Retinal pigment epithelial cell (primary cell): ENCODE results near the gene NUP85.
"Not testable (repeated sequence)": the region's sequence is repeated elsewhere in the genome, so short reads cannot be mapped to it uniquely, and the experiment has no call there.

Experiments
- DNase-seq: peaks from one replicate; pipeline ENCODE4 v3.0.0-alpha.2; 2010; ENCODE audit warnings: low read depth
- H3K4me3 ChIP-seq: 2 replicates; pipeline ENCODE4 v1.5.1; 2011; ENCODE audit warnings: mild to moderate bottlenecking, low read length, control low read depth, moderate library complexity
- TF ChIP-seq, protein P1 (sequence below): conservative IDR thresholded peaks from 2 replicates; pipeline ENCODE4 v1.5.1; 2011; ENCODE audit warnings: low read depth, low read length, control low read depth, inconsistent platforms

Gene NUP85

DNA sequence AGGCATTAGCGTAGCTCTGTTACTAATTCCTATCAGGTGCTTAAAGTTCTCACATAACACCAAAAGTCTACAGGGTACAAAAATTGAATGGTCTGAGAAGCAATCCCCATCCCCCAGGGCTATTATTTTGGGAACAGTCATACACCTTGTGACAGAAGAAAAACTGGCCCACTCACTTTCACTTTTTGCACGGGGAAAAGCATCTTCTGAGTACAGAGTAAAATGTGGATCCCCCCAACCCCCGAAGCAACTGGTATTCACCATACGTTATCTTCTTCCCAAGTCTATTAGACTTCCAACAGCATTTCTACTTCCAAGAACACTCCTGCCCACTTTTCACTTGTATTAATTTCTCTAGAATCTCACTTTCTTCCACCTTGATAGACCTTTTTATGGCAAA, 44.1 kb downstream of the NUP85 start:
- no peak overlapping the region for H3K4me3 ChIP-seq
- TF ChIP-seq, protein P1, sequence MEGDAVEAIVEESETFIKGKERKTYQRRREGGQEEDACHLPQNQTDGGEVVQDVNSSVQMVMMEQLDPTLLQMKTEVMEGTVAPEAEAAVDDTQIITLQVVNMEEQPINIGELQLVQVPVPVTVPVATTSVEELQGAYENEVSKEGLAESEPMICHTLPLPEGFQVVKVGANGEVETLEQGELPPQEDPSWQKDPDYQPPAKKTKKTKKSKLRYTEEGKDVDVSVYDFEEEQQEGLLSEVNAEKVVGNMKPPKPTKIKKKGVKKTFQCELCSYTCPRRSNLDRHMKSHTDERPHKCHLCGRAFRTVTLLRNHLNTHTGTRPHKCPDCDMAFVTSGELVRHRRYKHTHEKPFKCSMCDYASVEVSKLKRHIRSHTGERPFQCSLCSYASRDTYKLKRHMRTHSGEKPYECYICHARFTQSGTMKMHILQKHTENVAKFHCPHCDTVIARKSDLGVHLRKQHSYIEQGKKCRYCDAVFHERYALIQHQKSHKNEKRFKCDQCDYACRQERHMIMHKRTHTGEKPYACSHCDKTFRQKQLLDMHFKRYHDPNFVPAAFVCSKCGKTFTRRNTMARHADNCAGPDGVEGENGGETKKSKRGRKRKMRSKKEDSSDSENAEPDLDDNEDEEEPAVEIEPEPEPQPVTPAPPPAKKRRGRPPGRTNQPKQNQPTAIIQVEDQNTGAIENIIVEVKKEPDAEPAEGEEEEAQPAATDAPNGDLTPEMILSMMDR = no peak
- DNase-seq = no peak

DNA sequence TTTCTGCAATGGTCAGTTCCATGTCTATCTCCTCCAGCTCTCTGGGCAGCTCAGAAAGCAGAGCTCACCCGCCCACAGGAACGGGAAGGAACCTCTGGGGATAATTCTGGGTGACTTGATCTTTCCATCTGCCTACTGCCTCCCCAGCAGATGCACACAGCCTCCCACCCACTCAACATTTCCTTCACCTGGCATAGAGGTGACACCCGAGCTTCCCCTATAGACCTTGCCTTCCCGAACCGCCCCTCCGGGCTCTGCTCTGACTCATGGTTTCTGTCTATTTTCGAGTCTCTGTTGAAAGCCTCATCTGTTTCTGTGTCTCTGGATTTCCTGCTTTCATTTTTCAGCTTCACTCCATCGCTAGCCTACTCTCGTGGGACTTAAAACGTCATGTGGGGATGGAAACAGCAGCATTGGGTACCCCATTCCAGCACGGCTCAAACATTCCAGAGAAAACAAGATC, 44.6 kb downstream of the NUP85 start:
- TF ChIP-seq, protein P1 = no peak
- DNase-seq = no peak
- peak overlapping the region; percentile 9 for H3K4me3 ChIP-seq

DNA sequence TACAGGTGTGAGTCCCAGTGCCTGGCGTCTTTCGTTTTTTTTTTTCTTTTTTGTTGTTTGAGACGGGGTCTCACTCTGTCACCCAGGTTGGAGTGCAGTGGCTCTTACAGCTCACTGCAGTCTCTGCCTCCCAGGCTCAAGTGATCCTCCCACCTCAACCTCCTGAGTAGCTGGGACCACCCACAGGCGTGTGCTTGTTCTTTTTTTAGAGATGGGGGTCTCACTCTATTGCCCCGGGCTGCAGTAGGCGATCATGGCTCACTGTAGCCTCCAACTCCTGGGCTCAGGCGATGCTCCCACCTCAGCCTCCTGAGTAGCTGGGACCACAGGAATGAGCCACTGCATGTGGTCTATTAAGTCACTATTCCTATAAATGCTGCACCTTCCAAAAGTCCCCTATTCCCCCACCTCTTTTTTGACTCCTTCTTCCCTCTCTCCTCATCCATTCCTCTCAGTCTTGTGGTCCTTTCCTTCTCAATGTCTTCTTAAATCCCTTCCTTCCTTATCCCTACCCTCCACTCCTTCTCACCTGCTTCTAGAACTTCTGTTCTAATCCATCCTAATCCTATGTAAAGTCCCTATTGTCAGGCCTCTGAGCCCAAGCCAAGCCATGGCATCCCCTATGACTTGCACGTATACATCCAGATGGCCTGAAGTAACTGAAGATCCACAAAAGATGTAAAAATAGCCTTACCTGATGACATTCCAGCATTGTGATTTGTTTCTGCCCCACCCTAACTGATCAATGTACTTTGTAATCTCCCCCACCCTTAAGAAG, 46.7 kb downstream of the NUP85 start:
- no peak for DNase-seq
- TF ChIP-seq, protein P1 = no peak
- no peak overlapping the region for H3K4me3 ChIP-seq

DNA sequence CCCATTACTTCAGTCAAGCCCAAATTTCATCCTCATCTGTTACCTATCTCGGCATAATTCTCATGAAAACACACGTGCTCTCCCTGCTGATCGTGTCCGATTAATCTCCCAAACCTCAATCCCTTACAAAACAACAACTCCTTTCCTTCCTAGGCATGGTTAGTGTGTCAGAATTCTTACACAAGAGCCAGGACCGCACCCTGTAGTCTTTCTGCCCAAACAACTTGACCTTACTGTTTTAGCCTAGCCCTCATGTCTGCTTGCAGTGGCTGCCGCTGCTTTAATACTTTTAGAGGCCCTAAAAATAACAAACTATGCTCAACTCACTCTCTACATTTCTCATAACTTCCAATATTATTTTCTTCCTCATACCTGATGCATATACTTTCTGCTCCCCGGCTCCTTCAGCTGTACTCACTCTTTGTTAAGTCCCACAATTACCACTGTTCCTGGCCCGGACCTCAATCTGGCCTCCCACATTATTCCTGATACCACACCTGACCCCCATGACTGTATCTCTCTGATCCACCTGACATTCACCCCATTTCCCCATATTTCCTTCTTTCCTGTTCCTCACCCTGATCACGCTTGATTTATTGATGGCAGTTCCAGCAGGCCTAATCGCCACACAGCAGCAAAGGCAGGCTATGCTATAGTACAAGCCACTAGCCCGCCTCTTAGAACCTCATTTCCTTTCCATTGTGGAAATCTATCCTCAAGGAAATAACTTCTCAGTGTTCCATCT, 50.6 kb downstream of the NUP85 start:
- DNase-seq, H3K4me3 ChIP-seq: not testable (repeated sequence)

DNA sequence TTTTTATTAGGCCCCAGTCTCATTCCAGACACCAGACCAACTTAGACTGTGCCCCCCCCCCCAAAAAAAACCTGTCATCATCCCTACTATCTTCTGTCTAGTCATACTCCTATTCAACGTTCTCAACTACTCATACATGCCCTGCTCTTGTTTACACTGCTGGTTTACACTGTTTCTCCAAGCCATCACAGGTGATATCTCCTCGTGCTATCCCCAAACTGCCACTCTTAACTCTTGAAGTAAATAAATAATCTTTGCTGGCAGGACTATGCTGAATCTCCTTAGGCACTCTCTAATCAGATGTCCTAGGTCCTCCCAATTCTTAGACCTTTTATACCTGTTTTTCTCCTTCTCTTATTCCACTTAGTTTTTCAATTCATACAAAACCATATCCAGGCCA, 51.7 kb downstream of the NUP85 start:
- H3K4me3 ChIP-seq, DNase-seq: not testable (repeated sequence)

DNA sequence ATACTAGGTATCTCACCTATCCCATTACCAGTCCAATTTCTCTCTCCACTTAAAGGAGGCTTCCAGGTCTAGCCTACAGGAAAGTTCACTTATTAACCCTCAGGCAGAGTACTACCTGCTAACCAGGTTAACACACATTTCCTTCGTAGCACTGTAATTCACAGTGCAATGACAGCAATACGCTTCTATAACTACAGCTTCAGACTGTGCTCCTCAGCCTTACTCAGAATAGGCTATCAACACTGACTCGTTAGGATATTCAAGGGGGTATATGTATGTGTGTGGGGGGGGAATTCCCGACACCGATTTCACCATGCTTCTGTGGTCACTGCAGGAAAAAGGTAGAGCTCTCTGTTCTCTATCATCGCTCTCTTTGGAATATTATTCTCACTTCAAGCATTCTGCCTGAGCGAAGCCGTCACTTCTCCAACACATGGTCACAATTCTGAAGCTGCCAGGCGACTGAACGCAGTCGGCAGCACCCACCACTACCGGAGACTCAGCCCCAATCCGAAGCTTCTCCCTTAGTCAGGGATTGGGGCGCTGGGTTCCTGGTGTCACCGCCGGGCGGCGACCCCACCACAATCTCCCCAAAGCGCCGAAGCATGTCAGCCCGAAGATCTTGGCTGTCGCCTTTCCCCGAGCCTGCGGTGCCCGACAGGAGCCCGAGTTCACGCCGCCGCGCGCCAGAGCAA, 55.3 kb downstream of the NUP85 start:
- TF ChIP-seq, protein P1 = peak; percentile 13
- DNase-seq = no peak
- H3K4me3 ChIP-seq = peak overlapping the region; percentile 62

DNA sequence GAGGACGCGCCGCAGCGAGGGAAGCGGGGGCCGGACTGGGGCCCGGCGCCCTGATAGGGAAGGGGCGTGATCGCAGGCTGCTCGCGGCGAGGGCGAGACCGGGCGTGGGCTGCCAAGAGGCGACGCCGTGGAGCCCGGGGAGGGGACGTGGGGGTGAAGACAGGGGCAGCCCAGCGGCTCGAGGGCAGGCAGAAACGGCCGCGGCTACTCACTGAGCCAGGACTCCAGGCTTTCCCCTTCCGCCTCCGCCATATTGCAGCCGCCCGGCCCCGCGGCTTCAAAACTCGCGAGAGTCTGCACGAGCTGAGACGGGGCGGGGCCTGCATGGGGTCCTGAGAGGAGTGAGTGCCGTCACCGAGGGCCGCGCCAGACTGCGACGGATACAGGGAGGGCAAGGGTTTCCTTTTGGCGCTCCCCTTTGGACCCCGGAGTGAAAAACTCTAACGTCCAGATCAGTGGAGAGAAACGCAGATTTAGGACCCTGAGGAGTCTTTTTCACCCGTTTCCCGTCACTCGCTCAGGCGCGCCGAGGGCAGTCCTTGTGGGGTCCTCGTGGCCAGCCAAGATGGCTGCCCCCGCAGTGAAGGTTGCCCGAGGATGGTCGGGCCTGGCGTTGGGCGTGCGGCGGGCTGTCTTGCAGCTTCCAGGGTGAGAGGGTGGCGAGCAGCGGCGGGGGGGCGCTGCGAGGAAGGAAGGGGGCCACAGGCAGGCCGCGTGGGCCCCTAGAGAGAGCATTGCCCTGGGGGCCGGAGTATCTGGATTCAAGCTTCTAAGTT, 56.0 kb downstream of the NUP85 start, which contains the start of the genes GGA3 and MRPS7:
GGA3 (minus strand) TSS at position 271 of the 776 bp plus-strand sequence; CDS start at position 252, 19 bp downstream.
MRPS7 (plus strand) TSS at position 544 of the 776 bp plus-strand sequence; CDS start at position 566, 22 bp downstream.
- peak within 1 kb of the TSS; percentile 62 for H3K4me3 ChIP-seq
- DNase-seq = no peak
- TF ChIP-seq, protein P1 = no peak
